GM23248 (cell line): ENCODE measurements around the gene RPL3. TPM values are rescaled to one million over a fixed set of nuclear protein-coding genes. Genes with fewer than 3 reads are reported as not detected.

Source experiments
- DNase-seq: peaks from one replicate; pipeline ENCODE4 v3.0.0-alpha.2; 2015
- H2AFZ ChIP-seq: fragments of 200-600 bp; sonication (generic); 2 replicates; pipeline ENCODE4 v1.6.1; 2016; ENCODE audit warnings: antibody characterized with exemption
- H3F3A ChIP-seq: fragments of 200-600 bp; sonication (generic); 2 replicates; pipeline ENCODE4 v1.6.1; 2016; ENCODE audit warnings: mild to moderate bottlenecking, antibody characterized with exemption, mixed run types; ENCODE audit not compliant: insufficient read depth
- H3K27ac ChIP-seq: fragments of 200-600 bp; sonication (generic); 2 replicates; pipeline ENCODE4 v1.5.1; 2016; ENCODE audit warnings: mild to moderate bottlenecking
- H3K27me3 ChIP-seq: fragments of 200-600 bp; sonication (generic); replicated peaks from 2 replicates; pipeline ENCODE4 v1.6.1; 2016; ENCODE audit warnings: mild to moderate bottlenecking; ENCODE audit not compliant: insufficient read depth
- H3K36me3 ChIP-seq: fragments of 200-600 bp; sonication (generic); 2 replicates; pipeline ENCODE4 v1.6.1; 2016; ENCODE audit warnings: low read depth, mild to moderate bottlenecking
- H3K4me1 ChIP-seq: fragments of 200-600 bp; sonication (generic); 2 replicates; pipeline ENCODE4 v1.6.1; 2016; ENCODE audit warnings: mild to moderate bottlenecking; ENCODE audit not compliant: insufficient read depth
- H3K4me2 ChIP-seq: fragments of 200-600 bp; sonication (generic); one replicate; pipeline ENCODE4 v1.6.1; 2016; ENCODE audit warnings: mild to moderate bottlenecking; ENCODE audit not compliant: unreplicated experiment
- H3K4me3 ChIP-seq: fragments of 200-600 bp; sonication (generic); 2 replicates; pipeline ENCODE4 v1.5.1; 2016; ENCODE audit warnings: mild to moderate bottlenecking
- H3K79me2 ChIP-seq: fragments of 200-600 bp; sonication (generic); 2 replicates; pipeline ENCODE4 v1.6.1; 2016; ENCODE audit warnings: mild to moderate bottlenecking; ENCODE audit not compliant: insufficient read depth
- H3K9ac ChIP-seq: fragments of 200-600 bp; sonication (generic); 2 replicates; pipeline ENCODE4 v1.6.1; 2016; ENCODE audit warnings: mild to moderate bottlenecking
- H3K9me2 ChIP-seq: fragments of 200-600 bp; sonication (generic); 2 replicates; pipeline ENCODE4 v1.6.1; 2016; ENCODE audit warnings: mixed run types, mild to moderate bottlenecking, moderate library complexity; ENCODE audit not compliant: insufficient read depth
- H3K9me3 ChIP-seq: fragments of 200-600 bp; sonication (generic); one replicate; pipeline ENCODE4 v1.6.1; 2017; ENCODE audit warnings: low read depth
- H4K20me1 ChIP-seq: fragments of 200-600 bp; sonication (generic); 2 replicates; pipeline ENCODE4 v1.6.0; 2016; ENCODE audit not compliant: insufficient read depth
- EZH2 ChIP-seq: fragments of 200-600 bp; sonication (generic); IDR thresholded peaks from 2 replicates; pipeline ENCODE4 v1.6.1; 2018; ENCODE audit warnings: antibody characterized with exemption, mild to moderate bottlenecking; ENCODE audit not compliant: insufficient read depth, poor library complexity, severe bottlenecking
- EZH2phosphoT487 ChIP-seq: fragments of 200-600 bp; sonication (generic); IDR thresholded peaks from 2 replicates; pipeline ENCODE4 v1.6.1; 2018; ENCODE audit warnings: antibody characterized with exemption, moderate library complexity, mild to moderate bottlenecking, low read depth; ENCODE audit not compliant: insufficient read depth
- WGBS, 2 experiments: methylation state at CpG; one replicate each; pipeline ENCODE4 v1.1.6; 2015 to 2017; ENCODE audit warnings: low lambda C conversion rate in 2 of 2, low coverage in 1 of 2; ENCODE audit errors: missing lambda C conversion rate in 2 of 2; 5-methylcytosine and 5-hydroxymethylcytosine counted together
- in situ Hi-C: fragments of 300-500 bp; cut with MboI; formaldehyde crosslinking; loops from 2 replicates; pipeline ENCODE4 v1.15.0; 2020
- polyA plus RNA-seq: library from polyadenylated mRNA; unstranded; fragments of >200 nt; fragmentation: Nextera tagmentation; extraction: Ambion mirVana; gene quantifications from 2 replicates; pipeline ENCODE4 v1.2.1, GENCODE V29; 2016
- total RNA-seq: library from RNA; depleted of rRNA; stranded (reverse); fragments of >200 nt; shearing (Covaris generic); gene quantifications from 2 replicates; pipeline ENCODE4 v1.2.3, GENCODE V29; 2014; rRNA removed

Gene RPL3
- 1,555 and 2,353 TPM in 2 replicates for total RNA-seq
- 920 and 929 TPM in 2 replicates for polyA plus RNA-seq

GRCh38 chr22:39319284-39320022 is at the start of gene RPL3:
RPL3 (minus strand) TSS chr22:39319623; CDS start chr22:39319597, 26 bp downstream.
- in situ Hi-C loops = loop anchor here (25.0 kb wide), 1 partner anchor 307 kb away; the partner anchor contains the start of genes APOBEC3C and APOBEC3D
- Histone ChIP-seq H3K4me3 (peak within 1 kb of the TSS; percentile 99), H3K4me2 (peak within 1 kb of the TSS; percentile 97), H3F3A (peaks cover 60% of the 10 kb centered on the region), H3K9me3 (no peaks in the 10 kb centered on the region), H3K9ac (peak within 1 kb of the TSS; percentile 99), H4K20me1 (peaks cover 39% of the 10 kb centered on the region), H3K27me3 (no peaks in the 10 kb centered on the region), H3K4me1 (peaks cover 23% of the 10 kb centered on the region), H3K36me3 (peaks cover 36% of the 10 kb centered on the region), H3K79me2 (peaks cover 49% of the 10 kb centered on the region), H3K27ac (peak within 1 kb of the TSS; percentile 97), H2AFZ (peak within 1 kb of the TSS; percentile 85), H3K9me2 (no peaks in the 10 kb centered on the region)
- 1 to 2% methylated on average over 54 to 65 of the region's 65 CpGs for WGBS, 2 experiments
- peak; percentile 99 for DNase-seq
- TF ChIP-seq EZH2phosphoT487 (no peak), EZH2 (no peak)

- Histone ChIP-seq H3K9me3 (no peaks in the 10 kb centered on the region), H3K4me2 (no peak overlapping the region), H3K27ac (no peak overlapping the region), H3F3A (no peaks in the 10 kb centered on the region), H3K79me2 (no peaks in the 10 kb centered on the region), H3K9ac (no peak overlapping the region), H3K9me2 (no peaks in the 10 kb centered on the region), H3K4me1 (no peaks in the 10 kb centered on the region), H2AFZ (no peak overlapping the region), H3K27me3 (no peaks in the 10 kb centered on the region), H3K36me3 (no peaks in the 10 kb centered on the region), H4K20me1 (no peaks in the 10 kb centered on the region), H3K4me3 (no peak overlapping the region)
- 83 to 84% methylated on average over 6 of the region's 6 CpGs for WGBS, 2 experiments
- DNase-seq = no peak
- no peak for TF ChIP-seq EZH2
- in situ Hi-C loops = no loop called here
Observed at GRCh38 chr22:39369186-39369585, 49.8 kb upstream of the RPL3 start.

- TF ChIP-seq EZH2phosphoT487 = no peak
- TF ChIP-seq EZH2 = no peak
- Histone ChIP-seq H3K4me1 (no peaks in the 10 kb centered on the region), H4K20me1 (no peaks in the 10 kb centered on the region), H3K9ac (no peak overlapping the region), H3K36me3 (no peaks in the 10 kb centered on the region), H3F3A (no peaks in the 10 kb centered on the region), H3K79me2 (no peaks in the 10 kb centered on the region), H3K27ac (no peak overlapping the region), H2AFZ (no peak overlapping the region), H3K4me3 (no peak overlapping the region), H3K9me2 (no peaks in the 10 kb centered on the region), H3K4me2 (no peak overlapping the region), H3K27me3 (no peaks in the 10 kb centered on the region), H3K9me3 (no peaks in the 10 kb centered on the region)
- in situ Hi-C loops = no loop called here
- DNase-seq = no peak
- WGBS, 2 experiments = 88 to 89% methylated on average over 9 of the region's 9 CpGs
Observed at GRCh38 chr22:39368461-39368911, 49.1 kb upstream of the RPL3 start.

- Histone ChIP-seq H3K79me2 (no peaks in the 10 kb centered on the region), H3K4me2 (no peak overlapping the region), H3K4me1 (no peaks in the 10 kb centered on the region), H2AFZ (no peak overlapping the region), H3K9me3 (no peaks in the 10 kb centered on the region), H3K27me3 (no peaks in the 10 kb centered on the region), H3F3A (no peaks in the 10 kb centered on the region), H3K27ac (no peak overlapping the region), H3K9ac (no peak overlapping the region), H4K20me1 (no peaks in the 10 kb centered on the region), H3K36me3 (no peaks in the 10 kb centered on the region), H3K4me3 (no peak overlapping the region), H3K9me2 (no peaks in the 10 kb centered on the region)
- 81 to 85% methylated on average over 9 of the region's 9 CpGs for WGBS, 2 experiments
- in situ Hi-C loops = no loop called here
- TF ChIP-seq EZH2phosphoT487 (no peak), EZH2 (no peak)
- DNase-seq = no peak
Observed at GRCh38 chr22:39367035-39367434, 47.6 kb upstream of the RPL3 start.
